Right lobe of liver (tissue), 4 donors: ENCODE results near the gene FDXACB1.

Source experiments
- POLR2A ChIP-seq: fragments of 450-650 bp; IDR thresholded peaks from one replicate; pipeline ENCODE4 v1.6.1; 2017; ENCODE audit warnings: antibody characterized with exemption, mild to moderate bottlenecking
- TF ChIP-seq, protein P1 (sequence below), 4 donors: fragments of 200-600 bp in 3 of 4; fragments of 450-650 bp in 1 of 4; IDR thresholded peaks; one replicate each; pipeline versions ENCODE4 v1.5.1 to v1.8.0; 2016 to 2022; ENCODE audit warnings: antibody characterized with exemption in 4 of 4, mild to moderate bottlenecking in 2 of 4
- donor health status: DM: no; HTN: no; CAD: no.
- donor health status: DM: no; HTN: no; CAD: no.
- donor health status: DM: no; HTN: yes; CAD: no.

DNA sequence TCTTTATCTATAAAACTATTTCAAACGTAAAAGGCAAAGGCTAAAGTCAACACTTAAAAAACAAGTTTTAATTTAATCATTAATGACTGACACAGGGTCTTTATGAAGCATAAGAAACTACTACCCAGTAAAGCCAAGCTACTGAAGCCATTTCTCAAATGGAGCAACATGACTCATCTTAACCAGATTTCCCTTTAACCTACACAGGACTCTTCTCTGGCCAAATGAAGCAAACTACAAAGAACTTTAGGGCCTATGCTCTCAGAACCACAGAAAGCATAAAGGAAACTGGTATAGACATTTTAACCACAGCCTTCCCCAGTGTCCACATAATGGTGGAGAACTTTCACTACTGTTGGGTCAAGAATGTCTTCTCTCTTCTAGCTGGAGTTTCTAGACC lies 42.2 kb downstream of the FDXACB1 start:
- no peak for TF ChIP-seq POLR2A
- TF ChIP-seq, protein P1, sequence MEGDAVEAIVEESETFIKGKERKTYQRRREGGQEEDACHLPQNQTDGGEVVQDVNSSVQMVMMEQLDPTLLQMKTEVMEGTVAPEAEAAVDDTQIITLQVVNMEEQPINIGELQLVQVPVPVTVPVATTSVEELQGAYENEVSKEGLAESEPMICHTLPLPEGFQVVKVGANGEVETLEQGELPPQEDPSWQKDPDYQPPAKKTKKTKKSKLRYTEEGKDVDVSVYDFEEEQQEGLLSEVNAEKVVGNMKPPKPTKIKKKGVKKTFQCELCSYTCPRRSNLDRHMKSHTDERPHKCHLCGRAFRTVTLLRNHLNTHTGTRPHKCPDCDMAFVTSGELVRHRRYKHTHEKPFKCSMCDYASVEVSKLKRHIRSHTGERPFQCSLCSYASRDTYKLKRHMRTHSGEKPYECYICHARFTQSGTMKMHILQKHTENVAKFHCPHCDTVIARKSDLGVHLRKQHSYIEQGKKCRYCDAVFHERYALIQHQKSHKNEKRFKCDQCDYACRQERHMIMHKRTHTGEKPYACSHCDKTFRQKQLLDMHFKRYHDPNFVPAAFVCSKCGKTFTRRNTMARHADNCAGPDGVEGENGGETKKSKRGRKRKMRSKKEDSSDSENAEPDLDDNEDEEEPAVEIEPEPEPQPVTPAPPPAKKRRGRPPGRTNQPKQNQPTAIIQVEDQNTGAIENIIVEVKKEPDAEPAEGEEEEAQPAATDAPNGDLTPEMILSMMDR (IDR thresholded peaks at IDR 0.05) = no peak
